HEK293 (cell line): Measurements from ENCODE around the gene LYPLAL1.
"Not testable (repeated sequence)": the region's sequence is repeated elsewhere in the genome, so short reads cannot be mapped to it uniquely, and the experiment has no call there.

Experiments
- REPIN1 ChIP-seq: fragments of 450-650 bp; formaldehyde crosslinking; IDR thresholded peaks from 2 replicates; pipeline ENCODE4 v1.5.1; 2017; ENCODE audit warnings: missing biosample characterization, missing genetic modification characterization, low read depth
- SETDB1 ChIP-seq: IDR thresholded peaks from one replicate; pipeline ENCODE4 v1.6.1; 2017; ENCODE audit warnings: mild to moderate bottlenecking, low read length, moderate library complexity, mixed read lengths; ENCODE audit not compliant: insufficient read length
- ZBTB7A ChIP-seq: fragments of 450-650 bp; formaldehyde crosslinking; IDR thresholded peaks from 2 replicates; pipeline ENCODE4 v1.5.1; 2016; ENCODE audit warnings: low read depth, missing biosample characterization, missing genetic modification characterization
- ZNF302 ChIP-seq: fragments of 450-650 bp; formaldehyde crosslinking; IDR thresholded peaks from 2 replicates; pipeline ENCODE4 v1.5.1; 2016; ENCODE audit warnings: missing biosample characterization, missing genetic modification characterization, low read depth
- TF ChIP-seq, protein P1 (sequence below): fragments of 450-650 bp; formaldehyde crosslinking; IDR thresholded peaks from 2 replicates; pipeline ENCODE4 v1.5.1; 2016; ENCODE audit warnings: missing biosample characterization, missing genetic modification characterization

DNA sequence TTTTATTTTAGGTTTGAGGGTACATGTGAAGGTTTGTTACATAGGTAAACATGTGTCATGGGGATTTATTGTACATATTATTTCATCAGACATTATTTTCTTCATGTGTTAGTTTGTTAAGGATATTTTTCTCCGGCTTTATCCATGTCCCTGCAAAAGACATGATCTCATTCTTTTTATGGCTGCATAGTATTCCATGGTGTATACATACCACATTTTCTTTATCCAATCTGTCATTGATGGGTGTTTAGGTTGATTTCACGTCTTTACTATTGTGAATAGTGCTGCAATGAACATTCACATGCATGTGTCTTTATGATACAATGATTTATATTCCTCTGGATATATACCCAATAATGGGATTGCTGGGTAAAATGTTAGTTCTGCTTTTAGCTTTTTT, 76.8 kb downstream of the LYPLAL1 start:
- TF ChIP-seq REPIN1 (tag by site-specific recombination); ZBTB7A (tag by site-specific recombination); SETDB1; ZNF302 (tag by site-specific recombination): not testable (repeated sequence)
- TF ChIP-seq, protein P1, sequence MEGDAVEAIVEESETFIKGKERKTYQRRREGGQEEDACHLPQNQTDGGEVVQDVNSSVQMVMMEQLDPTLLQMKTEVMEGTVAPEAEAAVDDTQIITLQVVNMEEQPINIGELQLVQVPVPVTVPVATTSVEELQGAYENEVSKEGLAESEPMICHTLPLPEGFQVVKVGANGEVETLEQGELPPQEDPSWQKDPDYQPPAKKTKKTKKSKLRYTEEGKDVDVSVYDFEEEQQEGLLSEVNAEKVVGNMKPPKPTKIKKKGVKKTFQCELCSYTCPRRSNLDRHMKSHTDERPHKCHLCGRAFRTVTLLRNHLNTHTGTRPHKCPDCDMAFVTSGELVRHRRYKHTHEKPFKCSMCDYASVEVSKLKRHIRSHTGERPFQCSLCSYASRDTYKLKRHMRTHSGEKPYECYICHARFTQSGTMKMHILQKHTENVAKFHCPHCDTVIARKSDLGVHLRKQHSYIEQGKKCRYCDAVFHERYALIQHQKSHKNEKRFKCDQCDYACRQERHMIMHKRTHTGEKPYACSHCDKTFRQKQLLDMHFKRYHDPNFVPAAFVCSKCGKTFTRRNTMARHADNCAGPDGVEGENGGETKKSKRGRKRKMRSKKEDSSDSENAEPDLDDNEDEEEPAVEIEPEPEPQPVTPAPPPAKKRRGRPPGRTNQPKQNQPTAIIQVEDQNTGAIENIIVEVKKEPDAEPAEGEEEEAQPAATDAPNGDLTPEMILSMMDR (tag by site-specific recombination), result not testable (repeated sequence)
